Measurements from ENCODE around the gene CYTH3. TPM values are rescaled to one million over a fixed set of nuclear protein-coding genes. Genes with fewer than 3 reads are reported as not detected.

CYTH3 gene
- total and polyA plus RNA-seq, 9 of the 15 experiments (the other 6 are each of a cell fraction or from before 2014, with no cell fraction given), result 0.25 to 15.2 (median 11.4) TPM

GRCh38 chr7:6172224-6172909, 100.1 kb downstream of the CYTH3 start:
- in situ Hi-C loops (cut with MboI), result no loop called here
- intact Hi-C loops (cut with micrococcal nuclease), result no loop called here
- WGBS (ENCODE audit: insufficient coverage, low coverage, missing lambda C conversion rate), result 84% methylated on average over 16 of the region's 20 CpGs
- CTCF ChIA-PET (ENCODE audit: low intra/inter-chr PET ratio), result no interaction called here
- FAIRE-seq (no peak), ATAC-seq (no peak), DNase-seq (ENCODE audit: extremely low read depth in 1 of 4, low spot score in 3 of 4) (no peak)
- no peaks in the 10 kb centered on the region for H4K20me1 ChIP-seq (replicated peaks; ENCODE audit: control insufficient read depth, insufficient read depth, low read length)
- H3K79me2 ChIP-seq (ENCODE audit: control insufficient read depth, insufficient read depth, low read length), result no peaks in the 10 kb centered on the region
- POLR2A ChIA-PET, result interaction anchor here (1.4 kb wide), 1 partner anchor 11 kb away, joined by 4 read pairs; no protein-coding TSS in a partner anchor
- peaks cover 0 to 35% of the 10 kb centered on the region in 2 experiments; a peak in 2 of 5 replicates for H3K4me1 ChIP-seq (replicated peaks in 1 of 2; ENCODE audit: control insufficient read depth in 2 of 2, insufficient read depth in 2 of 2, low read length in 2 of 2)
- no TSS peak for BruUV-seq (replicated peaks)
- no peak overlapping the region for H3K4me3 ChIP-seq
- no peaks in the 10 kb centered on the region for H3K9me1 ChIP-seq (ENCODE audit: control insufficient read depth, insufficient read depth, low read length)
- no peak overlapping the region for H3K27ac ChIP-seq (ENCODE audit: extremely low read depth, low read depth, low read length)
- H3K36me3 ChIP-seq (ENCODE audit: control insufficient read depth, insufficient read depth, low read length), result peaks cover 29% of the 10 kb centered on the region; the same call in 2 of the 3 replicates
- H3K9me3 ChIP-seq (replicated peaks; ENCODE audit: control insufficient read depth, insufficient read depth, low read depth, low read length), result no peaks in the 10 kb centered on the region
- H3K4me2 ChIP-seq (ENCODE audit: insufficient read depth, low read length), result no peak overlapping the region
- H2AFZ ChIP-seq (ENCODE audit: low read depth, low read length), result no peak overlapping the region
- TF ChIP-seq CHCHD3 (CRISPR knock-in tag; IDR thresholded peaks at IDR 0.05), result no peak
- TF ChIP-seq SIN3B (IDR thresholded peaks at IDR 0.05; ENCODE audit: low read depth), result no peak
- TF ChIP-seq MAFK (IDR thresholded peaks at IDR 0.05; ENCODE audit: low read length), result no peak
- no peak for TF ChIP-seq SMARCA5 (IDR thresholded peaks at IDR 0.05)
- TF ChIP-seq ZC3H11A (IDR thresholded peaks at IDR 0.05; ENCODE audit: low read depth, low read length), result no peak
- TF ChIP-seq PHB (CRISPR knock-in tag; IDR thresholded peaks at IDR 0.05), result no peak
- TF ChIP-seq NFE2 (IDR thresholded peaks at IDR 0.05; ENCODE audit: low read depth), result no peak
- no peak for TF ChIP-seq MYBL2 (IDR thresholded peaks at IDR 0.05; ENCODE audit: low read depth)
- TF ChIP-seq MYBL2 (CRISPR knock-in tag; IDR thresholded peaks at IDR 0.05; ENCODE audit: borderline replicate concordance), result no peak
- TF ChIP-seq ILF3 (IDR thresholded peaks at IDR 0.05; ENCODE audit: borderline replicate concordance), result no peak
- TF ChIP-seq ERF (CRISPR knock-in tag; IDR thresholded peaks at IDR 0.05), result no peak
- no peaks in the 10 kb centered on the region for H3K27me3 ChIP-seq (ENCODE audit: control insufficient read depth in 2 of 2, insufficient read depth in 2 of 2, low read length in 2 of 2)
- peak overlapping the region in 1 of 2 experiments; percentile 45; a peak in 2 of 4 replicates for H3K9ac ChIP-seq (ENCODE audit: insufficient read depth in 1 of 2, low read depth in 2 of 2, low read length in 2 of 2)

Measured in K562 (cell line).